ENCODE data around the gene CORIN.

Gene CORIN

DNA sequence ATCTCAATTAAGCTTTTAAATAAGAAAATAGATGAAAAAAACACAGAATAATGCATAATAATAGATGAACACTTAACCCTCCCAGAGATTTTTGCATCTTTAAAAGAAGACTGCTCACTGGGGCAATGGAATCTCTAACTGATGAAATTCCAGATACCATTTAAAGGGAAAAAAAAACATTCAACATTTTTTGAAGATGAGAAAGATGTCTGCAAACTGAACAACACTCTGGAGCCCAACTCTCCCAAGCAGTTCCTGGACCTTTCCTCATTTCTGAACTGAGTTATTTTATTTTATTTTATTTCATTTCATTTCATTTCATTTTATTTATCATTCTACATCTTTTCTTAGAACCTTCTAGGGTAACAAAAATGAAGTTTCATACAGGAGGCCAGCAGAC, 90.7 kb downstream of the CORIN start:
- no peak overlapping the region for H3K4me3 ChIP-seq (ENCODE audit: low read depth, low read length)
- TF ChIP-seq, protein P1, sequence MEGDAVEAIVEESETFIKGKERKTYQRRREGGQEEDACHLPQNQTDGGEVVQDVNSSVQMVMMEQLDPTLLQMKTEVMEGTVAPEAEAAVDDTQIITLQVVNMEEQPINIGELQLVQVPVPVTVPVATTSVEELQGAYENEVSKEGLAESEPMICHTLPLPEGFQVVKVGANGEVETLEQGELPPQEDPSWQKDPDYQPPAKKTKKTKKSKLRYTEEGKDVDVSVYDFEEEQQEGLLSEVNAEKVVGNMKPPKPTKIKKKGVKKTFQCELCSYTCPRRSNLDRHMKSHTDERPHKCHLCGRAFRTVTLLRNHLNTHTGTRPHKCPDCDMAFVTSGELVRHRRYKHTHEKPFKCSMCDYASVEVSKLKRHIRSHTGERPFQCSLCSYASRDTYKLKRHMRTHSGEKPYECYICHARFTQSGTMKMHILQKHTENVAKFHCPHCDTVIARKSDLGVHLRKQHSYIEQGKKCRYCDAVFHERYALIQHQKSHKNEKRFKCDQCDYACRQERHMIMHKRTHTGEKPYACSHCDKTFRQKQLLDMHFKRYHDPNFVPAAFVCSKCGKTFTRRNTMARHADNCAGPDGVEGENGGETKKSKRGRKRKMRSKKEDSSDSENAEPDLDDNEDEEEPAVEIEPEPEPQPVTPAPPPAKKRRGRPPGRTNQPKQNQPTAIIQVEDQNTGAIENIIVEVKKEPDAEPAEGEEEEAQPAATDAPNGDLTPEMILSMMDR (IDR thresholded peaks at IDR 0.05; ENCODE audit: insufficient read depth, low read depth, low read length, missing control alignments), result no peak
- no peak for DNase-seq (ENCODE audit: low read depth)

DNA sequence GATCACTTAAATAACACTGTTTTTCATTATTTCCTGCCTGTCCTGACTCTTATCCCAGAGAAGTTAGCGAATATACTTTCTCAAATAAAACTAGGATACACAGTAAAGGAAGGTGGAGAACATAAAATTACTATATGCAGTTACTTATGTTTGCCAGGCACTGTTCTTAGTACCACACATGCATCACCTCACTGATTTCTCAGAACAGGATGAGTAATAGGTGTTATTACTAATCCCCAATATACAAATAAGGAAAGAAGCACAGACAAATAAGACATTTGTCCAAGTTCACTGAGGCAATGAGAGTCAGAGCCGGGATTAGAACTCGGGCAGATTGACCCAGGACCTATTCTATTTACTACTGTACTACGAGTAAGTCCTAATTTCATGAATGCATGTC, 91.7 kb downstream of the CORIN start:
- no peak overlapping the region for H3K4me3 ChIP-seq (ENCODE audit: low read depth, low read length)
- DNase-seq (ENCODE audit: low read depth), result no peak
- TF ChIP-seq, protein P1 (IDR thresholded peaks at IDR 0.05; ENCODE audit: insufficient read depth, low read depth, low read length, missing control alignments), result no peak

DNA sequence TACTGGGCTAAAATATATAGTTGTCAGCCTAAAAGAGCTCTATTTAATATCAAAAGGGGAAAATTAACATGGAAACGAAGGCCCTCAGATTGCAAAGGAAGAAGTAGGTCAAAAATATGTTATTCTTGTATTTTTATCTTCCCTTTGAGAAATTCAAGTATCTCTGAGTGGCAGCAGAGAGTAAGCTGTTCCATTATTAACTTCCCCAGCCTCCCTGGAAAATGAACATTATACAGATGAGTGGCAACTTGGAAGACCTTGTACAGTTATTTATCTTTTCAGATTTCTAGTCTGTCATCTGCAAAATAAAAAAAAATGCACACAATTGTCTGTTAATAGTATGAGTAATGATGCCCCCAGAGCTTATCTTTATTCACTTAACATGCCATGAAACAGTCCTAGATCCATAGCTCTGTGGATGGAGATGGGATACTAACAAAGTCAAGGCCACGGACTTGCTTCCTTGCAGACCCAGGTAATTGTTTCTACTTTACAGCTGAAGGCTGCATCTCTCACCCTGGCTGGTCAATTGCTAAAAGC, 93.0 kb downstream of the CORIN start:
- no peak for DNase-seq (ENCODE audit: low read depth)
- TF ChIP-seq, protein P1 (IDR thresholded peaks at IDR 0.05; ENCODE audit: insufficient read depth, low read depth, low read length, missing control alignments), result no peak
- no peak overlapping the region for H3K4me3 ChIP-seq (ENCODE audit: low read depth, low read length)

DNA sequence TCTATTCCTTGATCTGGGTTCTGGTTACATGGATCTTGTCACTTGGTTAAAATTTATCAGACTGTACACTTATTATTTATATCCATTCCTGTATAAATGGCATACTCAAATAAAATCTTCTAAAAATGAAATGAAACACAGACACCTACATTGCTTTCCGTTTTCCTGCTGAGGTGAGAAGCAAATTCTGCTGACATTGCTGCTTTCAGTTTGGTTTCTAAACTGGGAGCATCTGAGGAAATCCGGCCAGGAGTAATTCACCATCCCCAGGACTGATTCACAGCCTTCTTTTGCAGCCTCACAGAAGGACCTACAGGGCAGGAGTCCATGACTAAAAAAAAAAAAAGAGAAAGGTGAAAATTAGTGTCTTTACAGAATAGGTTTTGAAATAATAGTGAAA, 93.6 kb downstream of the CORIN start:
- no peak for DNase-seq (ENCODE audit: low read depth)
- no peak overlapping the region for H3K4me3 ChIP-seq (ENCODE audit: low read depth, low read length)
- TF ChIP-seq, protein P1 (IDR thresholded peaks at IDR 0.05; ENCODE audit: insufficient read depth, low read depth, low read length, missing control alignments), result no peak

DNA sequence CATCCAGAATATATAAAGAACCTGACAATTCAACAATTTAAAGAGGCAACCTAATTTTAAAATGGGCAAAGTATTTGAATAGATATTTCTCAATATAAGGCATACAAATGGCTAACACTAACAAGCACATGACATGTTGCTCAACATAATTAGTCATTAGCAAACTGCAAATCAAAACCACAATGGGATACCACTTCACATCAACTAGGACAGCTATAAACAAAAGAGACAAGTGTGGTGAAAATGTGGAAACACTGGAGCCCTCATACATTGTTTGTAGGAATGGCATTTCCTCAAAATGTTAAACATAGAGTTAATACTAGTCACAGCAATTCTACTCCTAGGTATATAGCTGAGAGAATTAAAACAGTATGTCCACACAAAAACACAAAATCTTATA, 96.7 kb downstream of the CORIN start:
- TF ChIP-seq, protein P1 (IDR thresholded peaks at IDR 0.05; ENCODE audit: insufficient read depth, low read depth, low read length, missing control alignments), result no peak

DNA sequence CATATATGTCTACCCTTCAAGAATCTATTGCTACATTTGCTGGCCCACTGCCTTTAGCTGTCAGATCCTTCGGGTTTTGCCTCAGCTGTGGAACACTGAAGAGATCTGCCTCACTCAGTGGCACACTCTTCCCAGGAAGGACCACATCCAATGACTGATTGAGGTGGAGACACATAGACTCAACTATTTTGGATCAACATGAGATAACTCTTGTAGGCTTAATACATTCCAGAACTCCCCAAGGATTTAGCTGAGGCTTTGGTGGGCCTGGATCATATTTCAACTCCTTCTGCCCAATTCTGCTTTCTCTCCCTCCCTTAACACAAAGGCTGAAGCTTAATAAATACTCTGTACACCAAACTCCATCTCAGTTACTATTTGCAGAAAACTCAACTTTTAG, 100.5 kb downstream of the CORIN start:
- DNase-seq (ENCODE audit: low read depth), result no peak
- TF ChIP-seq, protein P1 (IDR thresholded peaks at IDR 0.05; ENCODE audit: insufficient read depth, low read depth, low read length, missing control alignments), result no peak
- H3K4me3 ChIP-seq (ENCODE audit: low read depth, low read length), result no peak overlapping the region

More for the DNA sequence above, 96.7 kb downstream of the CORIN start:
- no peak for DNase-seq (ENCODE audit: low read depth)
- H3K4me3 ChIP-seq (ENCODE audit: low read depth, low read length), result no peak overlapping the region

DNA sequence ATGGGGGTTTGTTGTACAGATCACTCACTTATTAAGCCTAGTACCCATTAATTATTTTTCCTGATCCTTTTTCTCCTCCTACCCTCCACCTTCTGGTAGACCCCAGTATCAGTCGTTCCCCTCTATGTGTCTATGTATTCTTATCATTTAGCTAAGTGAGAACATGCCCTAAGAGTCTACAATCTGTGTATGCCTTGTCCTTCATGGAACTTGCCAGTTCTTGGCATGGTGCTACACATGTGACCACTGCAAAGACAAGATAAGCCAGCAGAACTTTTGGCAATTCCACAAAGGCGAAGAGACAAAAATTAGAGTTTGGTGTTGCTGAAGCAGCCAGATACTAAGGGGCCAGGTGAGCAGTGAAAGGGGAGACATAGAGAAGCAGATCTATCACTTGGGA, 101.3 kb downstream of the CORIN start:
- TF ChIP-seq, protein P1 (IDR thresholded peaks at IDR 0.05; ENCODE audit: insufficient read depth, low read depth, low read length, missing control alignments), result no peak
- no peak overlapping the region for H3K4me3 ChIP-seq (ENCODE audit: low read depth, low read length)
- DNase-seq (ENCODE audit: low read depth), result no peak
